Cardiac fibroblast (primary cell): ENCODE results near the gene DUS2.
"Not testable (repeated sequence)": the region's sequence is repeated elsewhere in the genome, so short reads cannot be mapped to it uniquely, and the experiment has no call there.

Experiments used
- DNase-seq, 2 donors: peaks; one replicate each; pipeline versions ENCODE4 v3.0.0 to v3.0.0-alpha.2; 2010; ENCODE audit warnings: low read depth in 2 of 2
- H3K4me3 ChIP-seq, 2 donors: replicated peaks in 1 of 2; 1 replicate in 1 of 2; 2 replicates in 1 of 2; pipeline ENCODE4 v1.5.1; 2011; ENCODE audit warnings: low read depth in 2 of 2, low read length in 2 of 2, mild to moderate bottlenecking in 2 of 2, moderate library complexity in 1 of 2
- CTCF ChIP-seq: IDR thresholded peaks from one replicate; pipeline ENCODE4 v1.5.1; 2011; ENCODE audit warnings: low read depth, mild to moderate bottlenecking, low read length, inconsistent platforms

The DUS2 gene

GRCh38 chr16:68115851-68116250 lies 92.8 kb downstream of the DUS2 start:
- no peak overlapping the region for H3K4me3 ChIP-seq
- no peak for DNase-seq
- no peak for TF ChIP-seq CTCF

- H3K4me3 ChIP-seq: no peak overlapping the region
- peak; percentile 60 for TF ChIP-seq CTCF
- peak; percentile 64 for DNase-seq
Observed at GRCh38 chr16:68116256-68116867, 93.3 kb downstream of the DUS2 start.

GRCh38 chr16:68117884-68118283 lies 94.8 kb downstream of the DUS2 start:
- DNase-seq: no peak
- no peak overlapping the region for H3K4me3 ChIP-seq
- no peak for TF ChIP-seq CTCF

DNA sequence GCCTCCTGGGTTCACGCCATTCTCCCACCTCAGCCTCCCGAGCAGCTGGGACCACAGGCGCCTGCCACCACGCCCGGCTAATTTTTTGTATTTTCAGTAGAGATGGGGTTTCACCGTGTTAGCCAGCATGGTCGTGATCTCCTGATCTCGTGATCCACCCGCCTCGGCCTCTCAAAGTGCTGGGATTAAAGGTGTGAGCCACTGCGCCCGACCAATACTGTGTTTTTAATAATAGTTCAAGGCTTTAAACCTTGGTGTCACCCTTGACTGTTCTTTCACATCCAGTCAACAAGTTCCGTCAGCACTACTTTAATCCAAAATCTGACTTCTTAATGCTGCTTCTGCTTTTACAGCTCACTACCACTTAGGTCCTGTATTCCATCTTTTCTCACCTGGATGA lies 95.9 kb downstream of the DUS2 start:
- not testable (repeated sequence) for DNase-seq, H3K4me3 ChIP-seq

DNA sequence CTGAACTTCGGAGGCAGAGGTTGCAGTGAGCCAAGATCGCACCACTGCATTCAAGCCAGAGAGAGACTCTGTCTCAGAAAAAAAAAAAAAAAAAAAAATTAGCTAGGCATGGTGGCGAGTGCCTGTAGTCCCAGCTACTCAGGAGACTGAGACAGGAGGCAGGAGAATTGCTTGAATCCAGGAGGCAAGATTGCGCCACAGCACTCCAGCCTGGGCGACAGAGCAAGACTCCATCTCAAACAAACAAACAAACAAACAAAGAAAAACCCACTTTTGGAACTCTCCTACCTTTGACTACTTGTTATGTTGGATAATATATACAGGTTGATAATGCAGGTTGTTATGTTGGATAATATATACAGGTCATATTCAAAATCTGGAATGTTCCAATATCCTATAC lies 97.4 kb downstream of the DUS2 start:
- DNase-seq, H3K4me3 ChIP-seq: not testable (repeated sequence)

DNA sequence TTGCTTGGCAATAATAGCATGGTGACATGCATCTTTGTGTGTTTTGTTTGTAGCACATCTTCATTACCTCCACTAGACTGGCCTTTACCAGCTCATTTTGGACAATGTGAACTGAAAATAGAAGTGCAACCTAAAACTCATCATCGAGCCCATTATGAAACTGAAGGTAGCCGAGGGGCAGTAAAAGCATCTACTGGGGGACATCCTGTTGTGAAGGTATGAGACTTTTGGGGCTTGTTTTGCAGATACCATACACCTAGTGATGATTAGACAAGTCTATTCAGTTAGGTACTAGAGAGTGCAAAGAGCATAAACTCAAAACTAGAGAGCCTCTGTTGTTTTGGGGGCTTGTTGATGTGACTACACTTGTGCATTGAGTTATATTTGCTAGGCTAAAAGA lies 103.3 kb downstream of the DUS2 start:
- no peak for TF ChIP-seq CTCF
- no peak for DNase-seq
- H3K4me3 ChIP-seq: no peak overlapping the region

- TF ChIP-seq CTCF: no peak
- DNase-seq: peak; percentile 50 to 55
- no peak overlapping the region for H3K4me3 ChIP-seq
Observed at GRCh38 chr16:68128577-68129305, 105.7 kb downstream of the DUS2 start.
